Kidney (tissue), 14 donors: ENCODE results near the gene SMARCAL1. TPM values are rescaled to one million over a fixed set of nuclear protein-coding genes. Genes with fewer than 3 reads are reported as not detected.

ENCODE experiments used
- DNase-seq, 5 donors: peaks; one replicate each; pipeline ENCODE4 v3.0.0-alpha.2; 2013 to 2020
- FAIRE-seq: peaks from 2 replicates; lab custom pipeline; 2012; peaks lifted over from hg19 to GRCh38; lab: Jason Lieb, UNC
- H3K27ac ChIP-seq, 2 donors: one replicate each; pipeline ENCODE4 v1.7.0; 2013; ENCODE audit warnings: low read depth in 2 of 2, low read length in 2 of 2, inconsistent platforms in 1 of 2
- H3K27me3 ChIP-seq: one replicate; pipeline ENCODE4 v1.7.1; 2013; ENCODE audit warnings: low read length, inconsistent platforms; ENCODE audit not compliant: control insufficient read depth, insufficient read depth
- H3K36me3 ChIP-seq, 3 donors: one replicate each; pipeline versions ENCODE4 v1.7.0 to v1.7.1; 2013; ENCODE audit warnings: low read length in 3 of 3, control low read depth in 1 of 3, inconsistent platforms in 1 of 3; ENCODE audit not compliant: insufficient read depth in 3 of 3, control insufficient read depth in 2 of 3
- H3K4me1 ChIP-seq, 3 donors: one replicate each; pipeline versions ENCODE4 v1.7.0 to v1.7.1; 2013; ENCODE audit warnings: low read length in 3 of 3, inconsistent platforms in 1 of 3, low read depth in 1 of 3; ENCODE audit not compliant: control insufficient read depth in 2 of 3, insufficient read depth in 2 of 3
- H3K4me3 ChIP-seq, 3 donors: one replicate each; pipeline versions ENCODE4 v1.7.0 to v1.8.1; 2013; ENCODE audit warnings: low read length in 3 of 3, control low read depth in 1 of 3, inconsistent platforms in 1 of 3
- H3K9ac ChIP-seq, 3 donors: one replicate each; pipeline versions ENCODE4 v1.7.0 to v1.7.1; 2013; ENCODE audit warnings: low read length in 3 of 3, control low read depth in 1 of 3, inconsistent platforms in 1 of 3
- H3K9me3 ChIP-seq, 3 donors: one replicate each; pipeline versions ENCODE4 v1.7.0 to v1.7.1; 2013; ENCODE audit warnings: low read length in 3 of 3, control low read depth in 1 of 3, inconsistent platforms in 1 of 3; ENCODE audit not compliant: control insufficient read depth in 2 of 3, insufficient read depth in 1 of 3
- CTCF ChIP-seq: IDR thresholded peaks from 3 replicates; pipeline ENCODE4 v1.5.1; 2012; ENCODE audit warnings: mild to moderate bottlenecking, moderate library complexity, borderline replicate concordance; ENCODE audit not compliant: insufficient read depth; ENCODE audit errors: extremely low read depth
- intact Hi-C: fragments of 100-400 bp; cut with DNase I; formaldehyde crosslinking; loops from one replicate; pipeline ENCODE4 v1.11.1; 2022
- polyA plus RNA-seq: library from polyadenylated mRNA; stranded (reverse); fragments of 350-450 nt; fragmentation: Illumina TruSeq; extraction: RNeasy Lipid Tissue Mini Kit (QIAGEN cat#74804); gene quantifications from one replicate; pipeline ENCODE4 v1.2.3, GENCODE V29; 2014; ENCODE audit warnings: low read depth, low replicate concordance; ENCODE audit not compliant: insufficient read depth
- total RNA-seq: library from RNA; stranded (reverse); fragmentation: NEBNext Ultra II Directional; extraction: Animal tissue kit (Norgen Biotek cat#: 25700); gene quantifications from one replicate; pipeline ENCODE4 v1.2.1, GENCODE V29; 2021
- donor health status: control.
- donor health status: control.
- donor health status: control.
- donor health status: control.
- donor health status: control.
- donor health status: DM: yes; HTN: yes; CAD: no.
- donor health status: Normal renal cell carcinoma (clear cell type).

SMARCAL1 gene
- total and polyA plus RNA-seq, 2 donors from 2014 or later: 9.7 to 17.3 TPM

DNA sequence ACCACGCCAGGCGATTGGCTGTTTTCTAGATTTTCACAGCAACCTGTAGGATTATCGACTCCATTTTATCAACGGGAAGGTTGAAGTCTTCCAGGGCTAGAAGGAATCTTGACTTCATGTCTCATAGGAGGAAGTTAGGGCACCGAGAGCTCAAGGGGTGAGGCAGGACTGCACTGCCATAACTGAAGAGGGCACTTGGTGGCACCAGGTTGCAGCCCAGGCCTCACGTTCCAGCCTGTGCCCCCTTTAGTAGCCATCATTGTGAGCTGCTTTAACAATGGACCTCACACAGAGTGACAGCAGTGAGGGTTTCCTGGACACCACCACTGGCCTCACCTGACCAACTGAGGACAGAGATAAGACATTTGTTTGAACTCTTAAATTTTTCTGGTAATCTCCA is 63.5 kb downstream of the SMARCAL1 start:
- Histone ChIP-seq H3K27ac (no peak overlapping the region), H3K9me3 (no peaks in the 10 kb centered on the region), H3K4me3 (no peak overlapping the region), H3K27me3 (no peaks in the 10 kb centered on the region), H3K9ac (no peak overlapping the region), H3K4me1 (no peaks in the 10 kb centered on the region), H3K36me3 (peaks cover 2 to 13% (median 8%) of the 10 kb centered on the region in 3 donors)
- TF ChIP-seq CTCF: no peak
- DNase-seq (no peak), FAIRE-seq (no peak)
- intact Hi-C loops: no loop called here

DNA sequence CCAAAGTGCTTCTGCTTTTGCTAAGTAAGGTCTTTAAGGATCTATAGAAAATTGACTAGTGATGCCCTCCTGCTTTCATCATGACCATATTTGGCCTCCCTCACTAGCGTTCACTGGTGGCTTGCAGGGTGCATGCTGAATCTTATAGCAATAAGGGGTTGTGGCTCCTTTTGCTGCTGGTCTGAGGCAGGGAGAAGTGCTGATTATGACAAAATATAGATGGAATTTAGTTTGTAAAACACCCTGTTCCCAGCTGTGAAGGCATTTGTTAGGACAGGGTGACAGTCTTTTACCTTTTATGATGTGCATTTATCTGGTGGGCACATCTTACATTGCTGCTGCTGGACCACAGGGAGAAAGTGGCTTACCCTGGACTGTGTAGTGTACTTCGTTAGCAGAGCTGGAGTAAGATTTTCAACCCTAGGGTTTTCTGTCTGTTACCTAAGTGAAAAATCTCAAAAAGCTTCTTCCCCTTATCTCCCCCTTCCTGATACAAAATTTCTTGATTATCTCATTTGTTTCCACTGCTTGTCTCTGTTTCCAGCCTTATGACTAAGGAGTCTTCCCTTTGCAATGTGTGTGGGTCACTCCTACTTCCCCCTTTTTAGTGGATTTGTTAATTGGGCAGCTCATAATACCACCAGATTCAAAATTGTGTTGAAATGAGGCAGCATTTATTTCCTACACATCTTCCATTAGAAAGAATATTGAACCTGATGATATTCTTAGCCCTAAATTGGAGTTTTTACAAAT is 65.2 kb downstream of the SMARCAL1 start:
- no peak overlapping the region for H3K4me3 ChIP-seq
- no peak for TF ChIP-seq CTCF
- FAIRE-seq (no peak), DNase-seq (no peak)
- no peaks in the 10 kb centered on the region for H3K4me1 ChIP-seq
- no peak overlapping the region for H3K27ac ChIP-seq
- no peak overlapping the region for H3K9ac ChIP-seq
- H3K27me3 ChIP-seq: no peaks in the 10 kb centered on the region
- intact Hi-C loops: no loop called here
- no peaks in the 10 kb centered on the region for H3K9me3 ChIP-seq
- H3K36me3 ChIP-seq: peaks cover 2 to 13% (median 8%) of the 10 kb centered on the region in 3 donors

DNA sequence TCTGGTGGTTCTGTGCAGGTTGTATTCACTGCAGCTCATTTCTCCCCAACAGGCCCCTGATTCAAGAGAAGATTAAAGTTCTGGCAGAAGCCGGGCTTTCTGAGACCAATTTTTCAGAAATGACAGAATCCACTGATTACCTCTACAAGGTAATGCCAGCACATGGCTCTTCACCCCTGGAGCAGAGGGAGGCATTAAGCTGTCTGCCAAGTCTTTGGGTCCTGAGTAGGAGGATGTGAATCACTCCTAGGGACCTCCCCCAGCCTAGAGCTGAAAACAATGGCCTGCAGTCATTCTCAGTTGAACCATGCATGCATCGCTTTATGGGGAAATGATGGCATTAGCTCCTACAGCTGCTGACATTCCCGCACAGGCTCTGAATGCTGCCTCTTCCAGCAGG is 65.9 kb downstream of the SMARCAL1 start:
- Histone ChIP-seq H3K9me3 (no peaks in the 10 kb centered on the region), H3K36me3 (peaks cover 2 to 13% (median 8%) of the 10 kb centered on the region in 3 donors), H3K4me1 (no peaks in the 10 kb centered on the region), H3K4me3 (no peak overlapping the region), H3K9ac (no peak overlapping the region), H3K27ac (no peak overlapping the region), H3K27me3 (no peaks in the 10 kb centered on the region)
- DNase-seq (no peak), FAIRE-seq (no peak)
- intact Hi-C loops: no loop called here
- no peak for TF ChIP-seq CTCF

- no peaks in the 10 kb centered on the region for H3K9me3 ChIP-seq
- no peaks in the 10 kb centered on the region for H3K4me1 ChIP-seq
- H3K36me3 ChIP-seq: peaks cover 2 to 13% (median 8%) of the 10 kb centered on the region in 3 donors
- H3K27ac ChIP-seq: no peak overlapping the region
- TF ChIP-seq CTCF: no peak
- FAIRE-seq (no peak), DNase-seq (no peak)
- H3K9ac ChIP-seq: no peak overlapping the region
- intact Hi-C loops: no loop called here
- no peaks in the 10 kb centered on the region for H3K27me3 ChIP-seq
- H3K4me3 ChIP-seq: no peak overlapping the region
These were observed 66.5 kb downstream of the SMARCAL1 start for GRCh38 chr2:216478791-216479190.
